K562 (cell line): Measurements from ENCODE around the gene PA2G4. TPM values are rescaled to one million over a fixed set of nuclear protein-coding genes. Genes with fewer than 3 reads are reported as not detected.
A peak's percentile ranks its signal among the peaks of the same experiment; 100 is the strongest.

Experiments
- BRD9 ChIP-seq: fragments of 450-650 bp; IDR thresholded peaks from 2 replicates; pipeline ENCODE4 v1.6.1; 2018; ENCODE audit warnings: low read depth; ENCODE audit not compliant: partially characterized antibody
- BRF2 ChIP-seq: IDR thresholded peaks from 3 replicates; pipeline ENCODE4 v1.6.1; 2011; ENCODE audit warnings: borderline replicate concordance, mild to moderate bottlenecking; ENCODE audit not compliant: insufficient read length, insufficient read depth
- DEAF1 ChIP-seq: fragments of 450-650 bp; formaldehyde crosslinking; IDR thresholded peaks from 2 replicates; pipeline ENCODE4 v1.4.0; 2020; ENCODE audit warnings: mild to moderate bottlenecking, moderate library complexity
- FOXP4 ChIP-seq: sonication (generic); formaldehyde crosslinking; IDR thresholded peaks from 2 replicates; pipeline ENCODE4 v1.8.0; 2022; ENCODE audit warnings: mild to moderate bottlenecking, missing genetic modification reagents, borderline replicate concordance
- GABPB1 ChIP-seq: sonication (generic); formaldehyde crosslinking; IDR thresholded peaks from 2 replicates; pipeline ENCODE4 v1.8.0; 2022; ENCODE audit warnings: mild to moderate bottlenecking, missing genetic modification reagents
- GTF2E2 ChIP-seq: fragments of 200-800 bp; sonication (Bioruptor generic); IDR thresholded peaks from 2 replicates; pipeline ENCODE4 v1.6.1; 2016; ENCODE audit warnings: missing genetic modification characterization, missing compliant biosample characterization
- HMG20A ChIP-seq: fragments of 450-650 bp; formaldehyde crosslinking; conservative IDR thresholded peaks from 2 replicates; pipeline ENCODE4 v1.4.0; 2020; ENCODE audit warnings: mild to moderate bottlenecking, mixed read lengths
- POLR2B ChIP-seq: fragments of 450-650 bp; IDR thresholded peaks from 2 replicates; pipeline ENCODE4 v1.6.1; 2018; ENCODE audit warnings: low read depth; ENCODE audit not compliant: partially characterized antibody
- POLR2H ChIP-seq: IDR thresholded peaks from 2 replicates; pipeline ENCODE4 v1.6.1; 2016; ENCODE audit warnings: missing genetic modification characterization, low read depth, mild to moderate bottlenecking, control low read depth, missing compliant biosample characterization, moderate library complexity
- PPARD ChIP-seq: fragments of 250-450 bp; sonication (Bioruptor Pico); IDR thresholded peaks from 2 replicates; pipeline ENCODE4 v1.8.0; 2022; ENCODE audit warnings: inconsistent platforms, mild to moderate bottlenecking, moderate library complexity
- SMC3 ChIP-seq: conservative IDR thresholded peaks from 2 replicates; pipeline ENCODE4 v1.6.1; 2011; ENCODE audit warnings: low read depth, low read length, improper control_type of control experiment; ENCODE audit not compliant: insufficient read depth
- SRF ChIP-seq, 2 experiments: fragments of 250-450, 450-650 bp in 1 of 2; sonication (Bioruptor Pico) in 1 of 2; sonication (generic) in 1 of 2; formaldehyde crosslinking; IDR thresholded peaks; 2 replicates each; pipeline versions ENCODE4 v1.5.0 to v1.5.1; 2020 to 2022; ENCODE audit warnings: mild to moderate bottlenecking in 1 of 2, missing genetic modification reagents in 1 of 2
- SRSF1 ChIP-seq: fragments of 200-400 bp; formaldehyde crosslinking; IDR thresholded peaks from 2 replicates; pipeline ENCODE4 v1.6.1; 2017; ENCODE audit warnings: mild to moderate bottlenecking, low read depth, low read length, moderate library complexity
- TBP ChIP-seq: optimal IDR thresholded peaks from 2 replicates; pipeline ENCODE3; 2011; ENCODE audit warnings: low read depth, low read length, improper control_type of control experiment
- TEAD1 ChIP-seq, 2 experiments: fragments of 450-650 bp in 1 of 2; sonication (generic) in 1 of 2; formaldehyde crosslinking; IDR thresholded peaks; 2 replicates each; pipeline versions ENCODE4 v1.4.0 to v1.8.0; 2020 to 2022; ENCODE audit warnings: mild to moderate bottlenecking in 2 of 2, missing genetic modification reagents in 1 of 2
- THRA ChIP-seq: fragments of 450-650 bp; IDR thresholded peaks from 2 replicates; pipeline ENCODE4 v1.6.1; 2017; ENCODE audit warnings: mild to moderate bottlenecking, moderate library complexity
- ZC3H4 ChIP-seq: sonication (generic); formaldehyde crosslinking; IDR thresholded peaks from 2 replicates; pipeline ENCODE4 v1.9.0; 2021; ENCODE audit warnings: missing genetic modification reagents, borderline replicate concordance
- ZNF507 ChIP-seq: conservative IDR thresholded peaks from 2 replicates; pipeline ENCODE4 v1.6.1; 2017; ENCODE audit warnings: missing genetic modification characterization, missing compliant biosample characterization
- ZNF589 ChIP-seq: fragments of 200-800 bp; sonication (Bioruptor generic); IDR thresholded peaks from 2 replicates; pipeline ENCODE4 v1.6.1; 2016; ENCODE audit warnings: low read depth, missing genetic modification characterization, missing compliant biosample characterization
- ZNF717 ChIP-seq: fragments of 250-450 bp; sonication (Bioruptor Pico); IDR thresholded peaks from 2 replicates; pipeline ENCODE4 v1.5.0; 2021
- ZNF740 ChIP-seq, 3 experiments: fragments of 200-800 bp in 1 of 3; sonication (Bioruptor generic) in 1 of 3; sonication (generic) in 1 of 3; formaldehyde crosslinking in 1 of 3; IDR thresholded peaks; 2 replicates each; pipeline versions ENCODE4 v1.6.1 to v1.8.0; 2016 to 2022; ENCODE audit warnings: mild to moderate bottlenecking in 2 of 3, missing compliant biosample characterization in 2 of 3, missing genetic modification characterization in 2 of 3, missing genetic modification reagents in 1 of 3
- ZNF77 ChIP-seq: fragments of 250-450 bp; sonication (Bioruptor Pico); IDR thresholded peaks from 2 replicates; pipeline ENCODE4 v1.5.0; 2020
- polyA plus RNA-seq, 8 experiments: library from polyadenylated mRNA; depleted of rRNA in 4 of 8; stranded (reverse) in 5 of 8; unstranded in 3 of 8; fragments of >200 nt; fragmentation: Nextera tagmentation in 2 of 8; fragmentation: Illumina TruSeq in 1 of 8; extraction: Ambion mirVana in 2 of 8; extraction: Trizol in 1 of 8; gene quantifications; 2 replicates each; pipeline versions ENCODE4 v1.2.1 to v1.2.3, GENCODE V29; 2011 to 2014; ENCODE audit warnings: inconsistent platforms in 1 of 8, missing spikeins in 1 of 8
- total RNA-seq, 7 experiments: library from RNA; depleted of rRNA in 6 of 7; stranded (reverse); fragments of >200 nt in 6 of 7; fragmentation: Illumina TruSeq in 2 of 7; extraction: Trizol in 2 of 7; gene quantifications; 2 replicates each; pipeline versions ENCODE4 v1.2.1 to v1.2.3, GENCODE V29; 2011 to 2021; ENCODE audit warnings: low replicate concordance in 1 of 7

The PA2G4 gene
- total and polyA plus RNA-seq, 9 of the 15 experiments (the other 6 are each of a cell fraction or from before 2014, with no cell fraction given), result 230 to 925 (median 638) TPM

- TF ChIP-seq BRF2, result no peak
- no peak for TF ChIP-seq SRF (CRISPR knock-in tag; IDR thresholded peaks at IDR 0.05)
- no peak for TF ChIP-seq GTF2E2
- peak; percentile 89 for TF ChIP-seq DEAF1 (CRISPR knock-in tag)
- peak; percentile 85 for TF ChIP-seq SMC3
- no peak for TF ChIP-seq ZNF507 (tag)
- no peak for TF ChIP-seq THRA
- no peak for TF ChIP-seq GABPB1 (CRISPR knock-in tag)
- TF ChIP-seq ZNF717 (CRISPR knock-in tag), result no peak
- no peak for TF ChIP-seq ZNF740 (CRISPR knock-in tag; IDR thresholded peaks at IDR 0.05)
- TF ChIP-seq ZNF740 (tag; IDR thresholded peaks at IDR 0.05), result no peak
- no peak for TF ChIP-seq PPARD (CRISPR knock-in tag)
- TF ChIP-seq POLR2B, result no peak
- no peak for TF ChIP-seq ZC3H4 (CRISPR knock-in tag)
- no peak for TF ChIP-seq POLR2H (tag)
- TF ChIP-seq SRSF1, result no peak
- no peak for TF ChIP-seq FOXP4 (CRISPR knock-in tag)
- TF ChIP-seq BRD9, result peak; percentile 80
- TF ChIP-seq TBP, result no peak
- no peak for TF ChIP-seq HMG20A
- TF ChIP-seq TEAD1 (CRISPR knock-in tag; IDR thresholded peaks at IDR 0.05), result no peak
- TF ChIP-seq ZNF77 (CRISPR knock-in tag), result no peak
- no peak for TF ChIP-seq ZNF589
These were observed 15.0 kb downstream of the PA2G4 start (continued) for GRCh38 chr12:56119361-56119796.
